ENCODE data around the gene RGS6. TPM values are rescaled to one million over a fixed set of nuclear protein-coding genes. Genes with fewer than 3 reads are reported as not detected.

Gene RGS6
- total RNA-seq, 3 donors from 2014 or later = 3.4 to 9.2 (median 4.5) TPM

DNA sequence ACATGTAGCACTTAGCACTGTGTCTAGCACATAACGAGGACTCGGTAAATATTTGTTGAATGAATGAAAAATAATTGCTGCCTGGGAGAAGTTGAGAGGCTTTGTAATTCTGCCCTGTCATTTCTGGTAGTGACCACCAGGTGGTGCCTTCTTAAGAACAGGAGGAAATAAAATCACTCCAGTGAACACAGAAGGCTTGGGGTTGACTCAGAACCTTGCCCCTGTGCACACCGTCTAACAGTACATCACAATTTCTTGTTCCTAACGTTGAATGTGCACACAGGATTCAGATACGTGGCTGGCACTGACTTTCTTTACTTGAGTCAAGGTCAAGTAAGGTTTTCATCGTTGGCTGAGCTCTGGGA is 91.8 kb downstream of the RGS6 start:
- TF ChIP-seq CTCF (IDR thresholded peaks at IDR 0.05) (peak in 1 of 3 donors; percentile 9), POLR2A (IDR thresholded peaks at IDR 0.05) (no peak)
- intact Hi-C loops (cut with DNase I; ENCODE audit: low total_unique reads) = no loop called here
- Histone ChIP-seq H3K9me3 (no peaks in the 10 kb centered on the region), H3K27ac (peak overlapping the region in 1 of 2 donors; percentile 45), H3K4me3 (no peak overlapping the region), H3K36me3 (no peaks in the 10 kb centered on the region), H3K4me1 (no peaks in the 10 kb centered on the region), H3K27me3 (no peaks in the 10 kb centered on the region)
- no peak for DNase-seq (ENCODE audit: low spot score in 2 of 2)

DNA sequence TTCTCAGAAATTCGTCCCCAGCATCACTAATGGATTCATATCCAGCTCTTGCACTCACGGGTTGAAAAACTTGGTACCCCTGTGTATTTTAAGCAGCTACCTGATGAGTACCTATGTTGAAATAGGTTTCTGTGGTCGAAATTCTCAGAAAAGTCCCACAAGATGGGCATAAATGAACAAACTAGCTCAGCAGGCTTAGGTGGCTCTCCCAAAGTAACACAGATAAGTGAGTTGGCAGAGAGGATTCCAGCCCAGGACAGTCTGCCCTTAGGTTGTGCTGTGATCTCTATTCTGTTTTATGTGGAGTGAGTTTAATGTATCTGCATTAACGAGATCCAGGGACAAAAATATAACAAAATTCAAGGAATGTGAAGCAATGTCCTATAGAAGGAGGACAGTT is 92.3 kb downstream of the RGS6 start:
- H3K4me1 ChIP-seq = no peaks in the 10 kb centered on the region
- H3K9me3 ChIP-seq = no peaks in the 10 kb centered on the region
- H3K27ac ChIP-seq = no peak overlapping the region
- no peaks in the 10 kb centered on the region for H3K36me3 ChIP-seq
- intact Hi-C loops (cut with DNase I; ENCODE audit: low total_unique reads) = no loop called here
- DNase-seq (ENCODE audit: low spot score in 2 of 2) = no peak
- no peak for TF ChIP-seq CTCF (IDR thresholded peaks at IDR 0.05)
- H3K27me3 ChIP-seq = no peaks in the 10 kb centered on the region
- H3K4me3 ChIP-seq = no peak overlapping the region

GRCh38 chr14:72026536-72026935 is 94.3 kb downstream of the RGS6 start:
- intact Hi-C loops (cut with DNase I; ENCODE audit: low total_unique reads) = no loop called here
- no peak overlapping the region for H3K27ac ChIP-seq
- DNase-seq (ENCODE audit: low spot score in 2 of 2) = no peak

GRCh38 chr14:72027061-72027460 is 94.8 kb downstream of the RGS6 start:
- no peak for DNase-seq (ENCODE audit: low spot score in 2 of 2)
- intact Hi-C loops (cut with DNase I; ENCODE audit: low total_unique reads) = no loop called here

More at GRCh38 chr14:72026536-72026935, 94.3 kb downstream of the RGS6 start:
- Histone ChIP-seq H3K4me1 (no peaks in the 10 kb centered on the region), H3K27me3 (no peaks in the 10 kb centered on the region), H3K36me3 (no peaks in the 10 kb centered on the region), H3K9me3 (no peaks in the 10 kb centered on the region), H3K4me3 (no peak overlapping the region)
- no peak for TF ChIP-seq POLR2A (IDR thresholded peaks at IDR 0.05)
- TF ChIP-seq POLR2AphosphoS5 (IDR thresholded peaks at IDR 0.05) = no peak
- no peak for TF ChIP-seq CTCF (IDR thresholded peaks at IDR 0.05)

DNA sequence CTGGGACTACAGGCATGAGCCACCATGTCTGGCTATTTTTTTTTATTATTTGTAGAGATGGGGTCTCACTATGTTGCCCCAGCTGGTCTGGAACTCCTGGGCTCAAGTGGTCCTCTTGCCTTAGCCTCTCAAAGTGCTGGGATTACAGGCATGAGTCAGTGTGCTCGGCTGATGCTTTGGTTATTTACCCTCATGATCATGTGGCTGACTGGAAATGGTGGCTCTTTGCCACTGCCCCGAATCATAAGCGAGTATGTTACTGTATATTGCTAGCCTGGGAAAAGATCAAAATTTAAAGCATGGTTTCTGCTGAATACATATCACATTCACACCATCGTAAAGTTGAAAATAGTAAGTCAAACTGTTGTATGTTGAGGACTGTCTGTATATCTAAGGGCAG is 101.1 kb downstream of the RGS6 start:
- no peak for TF ChIP-seq POLR2A (IDR thresholded peaks at IDR 0.05)
- no peak for TF ChIP-seq POLR2AphosphoS5 (IDR thresholded peaks at IDR 0.05)
- no peak for TF ChIP-seq CTCF (IDR thresholded peaks at IDR 0.05)
- peak in 1 of 2 donors; percentile 55 for DNase-seq (ENCODE audit: low spot score in 2 of 2)
- no peaks in the 10 kb centered on the region for H3K9me3 ChIP-seq
- no peaks in the 10 kb centered on the region for H3K36me3 ChIP-seq
- no peak overlapping the region for H3K4me3 ChIP-seq
- intact Hi-C loops (cut with DNase I; ENCODE audit: low total_unique reads) = no loop called here
- H3K27ac ChIP-seq = no peak overlapping the region
- H3K27me3 ChIP-seq = no peaks in the 10 kb centered on the region
- no peaks in the 10 kb centered on the region for H3K4me1 ChIP-seq

More at GRCh38 chr14:72027061-72027460, 94.8 kb downstream of the RGS6 start:
- Histone ChIP-seq H3K36me3 (no peaks in the 10 kb centered on the region), H3K27me3 (no peaks in the 10 kb centered on the region), H3K4me3 (no peak overlapping the region), H3K9me3 (no peaks in the 10 kb centered on the region), H3K4me1 (no peaks in the 10 kb centered on the region), H3K27ac (no peak overlapping the region)
- TF ChIP-seq CTCF (IDR thresholded peaks at IDR 0.05) (no peak), POLR2AphosphoS5 (IDR thresholded peaks at IDR 0.05) (no peak), POLR2A (IDR thresholded peaks at IDR 0.05) (no peak)

All from breast epithelium (tissue), 4 donors.